Astrocyte of the cerebellum (primary cell): ENCODE measurements around the gene EIF2B2.
"Not testable (repeated sequence)": the region's sequence is repeated elsewhere in the genome, so short reads cannot be mapped to it uniquely, and the experiment has no call there.

ENCODE experiments used
- DNase-seq: peaks from one replicate; pipeline ENCODE4 v3.0.0-alpha.2; 2011; ENCODE audit warnings: low read depth
- H3K4me3 ChIP-seq: 2 replicates; pipeline ENCODE4 v1.5.1; 2011; ENCODE audit warnings: mild to moderate bottlenecking, low read depth, low read length, moderate library complexity
- in situ Hi-C: cut with HindIII; loops from 2 replicates; pipeline ENCODE4 v1.10.0; 2017; ENCODE audit warnings: low sequenced_read_pairs
- TF ChIP-seq, protein P1 (sequence below): IDR thresholded peaks from 2 replicates; pipeline ENCODE4 v1.5.1; 2012; ENCODE audit warnings: low read length, low read depth, moderate library complexity, mild to moderate bottlenecking; ENCODE audit errors: missing control alignments

The EIF2B2 gene

DNA sequence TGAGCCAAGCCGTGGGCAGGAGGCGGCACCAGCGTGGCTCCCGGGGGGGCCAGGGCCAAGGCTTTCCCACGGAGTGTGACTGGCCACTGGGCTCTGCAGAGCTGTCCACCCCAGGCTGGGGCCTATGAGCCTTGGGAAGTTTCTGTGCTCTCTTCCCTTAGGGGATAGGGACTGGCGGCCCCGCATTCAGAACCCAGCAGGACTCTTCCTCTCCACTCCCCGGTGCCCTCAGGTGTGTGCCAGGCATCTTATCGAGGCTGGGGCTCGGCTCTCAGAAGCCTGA is 17.8 kb upstream of the EIF2B2 start:
- DNase-seq = no peak
- in situ Hi-C loops = no loop called here
- TF ChIP-seq, protein P1, sequence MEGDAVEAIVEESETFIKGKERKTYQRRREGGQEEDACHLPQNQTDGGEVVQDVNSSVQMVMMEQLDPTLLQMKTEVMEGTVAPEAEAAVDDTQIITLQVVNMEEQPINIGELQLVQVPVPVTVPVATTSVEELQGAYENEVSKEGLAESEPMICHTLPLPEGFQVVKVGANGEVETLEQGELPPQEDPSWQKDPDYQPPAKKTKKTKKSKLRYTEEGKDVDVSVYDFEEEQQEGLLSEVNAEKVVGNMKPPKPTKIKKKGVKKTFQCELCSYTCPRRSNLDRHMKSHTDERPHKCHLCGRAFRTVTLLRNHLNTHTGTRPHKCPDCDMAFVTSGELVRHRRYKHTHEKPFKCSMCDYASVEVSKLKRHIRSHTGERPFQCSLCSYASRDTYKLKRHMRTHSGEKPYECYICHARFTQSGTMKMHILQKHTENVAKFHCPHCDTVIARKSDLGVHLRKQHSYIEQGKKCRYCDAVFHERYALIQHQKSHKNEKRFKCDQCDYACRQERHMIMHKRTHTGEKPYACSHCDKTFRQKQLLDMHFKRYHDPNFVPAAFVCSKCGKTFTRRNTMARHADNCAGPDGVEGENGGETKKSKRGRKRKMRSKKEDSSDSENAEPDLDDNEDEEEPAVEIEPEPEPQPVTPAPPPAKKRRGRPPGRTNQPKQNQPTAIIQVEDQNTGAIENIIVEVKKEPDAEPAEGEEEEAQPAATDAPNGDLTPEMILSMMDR = no peak
- H3K4me3 ChIP-seq = no peak overlapping the region

DNA sequence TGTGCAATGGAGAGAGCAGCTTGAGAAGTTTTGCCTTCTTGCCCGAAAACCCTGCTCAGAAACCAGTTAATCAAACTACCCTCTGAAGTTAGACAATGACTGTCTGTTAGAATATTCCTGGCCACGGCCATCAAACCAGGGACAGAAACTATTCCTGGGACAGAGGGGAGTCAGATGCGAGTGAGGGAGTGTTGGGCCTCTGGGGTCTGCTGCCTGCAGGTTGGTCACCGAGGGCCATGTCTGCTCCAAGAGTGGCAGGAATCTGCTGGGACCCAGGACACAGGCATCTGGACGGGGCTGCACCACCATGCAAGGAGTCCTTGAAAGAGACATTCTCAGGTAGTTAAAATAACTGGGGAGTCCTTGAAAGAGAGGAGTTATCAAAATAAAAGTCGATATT is 16.9 kb upstream of the EIF2B2 start:
- no peak overlapping the region for H3K4me3 ChIP-seq
- in situ Hi-C loops = no loop called here
- TF ChIP-seq, protein P1 = no peak
- no peak for DNase-seq

DNA sequence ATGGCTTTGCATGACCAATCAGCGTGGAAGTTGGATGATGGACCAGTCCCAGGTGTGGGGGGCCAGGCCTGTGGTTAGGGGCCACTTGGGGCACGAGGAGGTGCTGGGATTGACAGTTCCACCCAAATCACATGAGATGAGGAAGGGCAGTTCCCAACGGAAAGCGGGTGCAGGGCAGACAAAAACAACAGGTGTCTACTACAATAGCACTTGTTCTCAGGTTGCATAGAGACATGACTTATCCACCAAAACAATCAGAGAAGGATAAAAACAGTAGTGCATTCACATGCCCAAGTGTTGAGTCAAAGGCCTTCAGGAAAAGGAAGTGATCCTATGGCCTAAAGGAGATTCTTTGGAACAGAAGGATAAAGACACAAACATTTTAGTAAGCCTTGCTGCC is 14.6 kb upstream of the EIF2B2 start:
- H3K4me3 ChIP-seq = no peak overlapping the region
- no peak for DNase-seq
- TF ChIP-seq, protein P1 = no peak
- in situ Hi-C loops = no loop called here

DNA sequence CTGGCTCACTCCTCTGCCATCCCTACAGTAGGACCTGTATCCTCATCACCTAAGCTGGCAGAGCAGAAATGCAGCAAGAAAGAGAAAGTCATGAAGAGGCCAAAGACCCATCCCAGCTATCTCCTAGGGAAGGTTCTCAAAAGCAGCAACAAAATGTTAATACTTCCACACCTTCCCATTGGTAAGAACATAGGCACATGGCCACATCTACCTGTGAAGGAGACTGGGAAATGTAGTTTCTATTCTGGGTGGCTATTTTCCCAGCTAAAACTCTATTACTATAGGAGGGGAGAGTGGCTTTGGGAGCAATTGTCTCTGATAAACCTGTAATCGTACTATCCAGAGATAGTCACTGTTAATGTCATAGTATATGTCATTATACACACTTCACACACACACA is 13.7 kb upstream of the EIF2B2 start:
- DNase-seq = no peak
- TF ChIP-seq, protein P1 = no peak
- in situ Hi-C loops = no loop called here
- no peak overlapping the region for H3K4me3 ChIP-seq

DNA sequence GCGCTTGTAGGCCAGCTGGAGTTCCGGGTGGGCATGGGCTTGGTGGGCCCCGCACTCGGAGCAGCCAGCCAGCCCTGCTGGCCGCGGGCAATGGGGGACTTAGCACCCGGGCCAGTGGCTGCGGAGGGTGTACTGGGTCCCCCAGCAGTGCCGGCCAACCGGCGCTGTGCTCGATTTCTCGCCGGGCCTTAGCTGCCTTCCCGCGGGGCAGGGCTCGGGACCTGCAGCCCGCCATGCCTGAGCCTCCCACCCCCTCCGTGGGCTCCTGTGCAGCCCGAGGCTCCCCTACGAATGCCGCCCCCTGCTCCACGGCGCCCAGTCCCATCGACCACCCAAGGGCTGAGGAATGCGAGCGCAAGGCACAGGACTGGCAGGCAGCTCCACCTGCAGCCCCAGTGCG is 8.5 kb upstream of the EIF2B2 start:
- in situ Hi-C loops, DNase-seq, H3K4me3 ChIP-seq: not testable (repeated sequence)

DNA sequence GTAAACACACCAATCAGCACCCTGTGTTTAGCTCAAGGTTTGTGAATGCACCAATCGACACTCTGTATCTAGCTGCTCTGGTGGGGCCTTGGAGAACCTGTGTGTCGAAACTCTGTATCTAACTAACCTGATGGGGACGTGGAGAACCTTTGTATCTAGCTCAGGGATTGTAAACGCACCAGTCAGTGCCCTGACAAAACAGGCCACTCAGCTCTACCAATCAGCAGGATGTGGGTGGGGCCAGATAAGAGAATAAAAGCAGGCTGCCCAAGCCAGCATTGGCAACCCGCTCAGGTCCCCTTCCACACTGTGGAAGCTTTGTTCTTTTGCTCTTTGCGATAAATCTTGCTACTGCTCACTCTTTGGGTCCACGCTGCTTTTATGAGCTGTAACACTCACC is 6.9 kb upstream of the EIF2B2 start:
- DNase-seq, H3K4me3 ChIP-seq, in situ Hi-C loops: not testable (repeated sequence)

DNA sequence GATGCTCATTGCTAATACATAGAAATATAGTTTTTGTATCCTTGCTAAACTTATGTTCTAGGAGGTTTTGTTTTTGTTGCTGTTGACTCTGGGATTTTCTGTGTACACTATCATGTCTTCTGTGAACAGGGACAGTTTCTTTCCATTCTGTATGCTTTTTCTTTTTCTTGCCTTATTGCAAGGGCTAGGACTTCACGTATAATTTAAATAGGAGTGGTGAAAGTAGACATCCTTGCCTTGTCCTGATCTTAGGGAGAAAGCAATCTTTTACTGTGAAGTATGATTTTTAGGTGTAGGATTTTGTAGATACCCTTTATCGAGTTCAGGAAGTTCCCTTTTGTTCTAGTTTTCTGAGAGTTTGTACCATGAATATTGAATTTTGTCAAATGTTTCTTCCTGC is 1.5 kb upstream of the EIF2B2 start:
- DNase-seq = no peak
- TF ChIP-seq, protein P1 = no peak
- in situ Hi-C loops = no loop called here

DNA sequence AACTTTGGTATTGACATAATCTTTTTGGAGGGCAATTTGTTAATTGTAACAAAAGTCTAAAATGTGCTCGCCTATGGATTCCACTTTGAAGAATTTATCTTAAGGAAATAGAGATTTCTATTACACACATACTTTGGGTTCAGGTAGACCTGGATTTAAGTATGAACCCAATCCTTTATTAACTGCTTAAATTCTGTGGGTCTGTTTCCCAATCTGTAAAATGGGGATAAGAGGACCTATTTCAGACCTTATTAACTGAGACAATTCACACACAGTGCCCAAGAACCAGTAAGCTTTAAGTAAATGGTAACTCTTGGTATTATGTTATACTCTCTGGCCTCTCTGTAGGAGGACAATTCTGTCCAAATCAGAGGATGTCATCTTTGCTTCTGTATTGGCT is 822 bp upstream of the EIF2B2 start:
- peak overlapping the region; percentile 82 for H3K4me3 ChIP-seq
- in situ Hi-C loops = no loop called here
- TF ChIP-seq, protein P1 = no peak
- no peak for DNase-seq

More for the DNA sequence above, 1.5 kb upstream of the EIF2B2 start:
- no peak overlapping the region for H3K4me3 ChIP-seq
